Stimulated activated naive CD8-positive, alpha-beta T cell treated with anti-CD3 and anti-CD28 coated beads, Interleukin-15, Interleukin-2, amounts not matched to agents 100 U/mL and 50 U/mL, for 24 hours (primary cell): Measurements from ENCODE around the gene CDIP1.

Experiments used
- ATAC-seq: fragments of 150-1000 bp; cut with Tn5 transposase; one replicate; pipeline ENCODE4 v1.10.0; 2021
- DNase-seq: peaks from one replicate; pipeline ENCODE4 v3.0.0; 2021

CDIP1 gene

GRCh38 chr16:4513881-4514280, 24.7 kb downstream of the CDIP1 start:
- ATAC-seq (no peak), DNase-seq (no peak)

- no peak for ATAC-seq
- no peak for DNase-seq
Measured at GRCh38 chr16:4513086-4513860, 25.3 kb downstream of the CDIP1 start.

GRCh38 chr16:4512473-4512872, 26.1 kb downstream of the CDIP1 start:
- no peak for ATAC-seq
- no peak for DNase-seq

- no peak for ATAC-seq
Measured at GRCh38 chr16:4511441-4512082, 27.0 kb downstream of the CDIP1 start.

GRCh38 chr16:4510747-4511426, 27.7 kb downstream of the CDIP1 start:
- ATAC-seq, result no peak
- no peak for DNase-seq

More at GRCh38 chr16:4511441-4512082, 27.0 kb downstream of the CDIP1 start:
- DNase-seq, result peak; percentile 30

- ATAC-seq (no peak), DNase-seq (no peak)
Measured at GRCh38 chr16:4510131-4510530, 28.4 kb downstream of the CDIP1 start.

DNA sequence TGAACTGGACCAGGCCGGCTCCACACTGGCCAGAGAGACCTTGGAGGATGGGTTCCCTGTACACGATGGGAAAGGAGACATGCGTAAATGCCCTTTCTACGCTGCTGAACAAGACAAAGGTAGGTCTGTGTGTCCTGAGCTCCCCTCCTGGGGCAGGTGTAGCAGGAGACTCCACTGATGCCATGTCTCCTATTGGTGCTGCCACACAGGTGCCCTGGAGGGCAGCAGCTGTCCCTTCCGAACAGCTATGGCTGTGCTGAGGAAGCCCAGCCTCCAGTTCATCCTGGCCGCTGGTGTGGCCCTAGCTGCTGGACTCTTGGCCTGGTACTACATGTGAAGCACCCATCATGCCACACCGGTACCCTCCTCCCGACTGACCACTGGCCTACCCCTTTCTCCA, 29.2 kb downstream of the CDIP1 start:
- DNase-seq, result no peak
- no peak for ATAC-seq

GRCh38 chr16:4508806-4509205, 29.8 kb downstream of the CDIP1 start:
- ATAC-seq (no peak), DNase-seq (no peak)

- ATAC-seq (no peak), DNase-seq (no peak)
Measured at GRCh38 chr16:4507588-4508345, 30.8 kb downstream of the CDIP1 start.

- ATAC-seq (peak; percentile 66), DNase-seq (peak; percentile 58)
Measured at GRCh38 chr16:4506450-4506849, 32.1 kb downstream of the CDIP1 start.

- DNase-seq (peak; percentile 64), ATAC-seq (peak; percentile 85)
Measured at GRCh38 chr16:4505356-4506147, 33.0 kb downstream of the CDIP1 start.

DNA sequence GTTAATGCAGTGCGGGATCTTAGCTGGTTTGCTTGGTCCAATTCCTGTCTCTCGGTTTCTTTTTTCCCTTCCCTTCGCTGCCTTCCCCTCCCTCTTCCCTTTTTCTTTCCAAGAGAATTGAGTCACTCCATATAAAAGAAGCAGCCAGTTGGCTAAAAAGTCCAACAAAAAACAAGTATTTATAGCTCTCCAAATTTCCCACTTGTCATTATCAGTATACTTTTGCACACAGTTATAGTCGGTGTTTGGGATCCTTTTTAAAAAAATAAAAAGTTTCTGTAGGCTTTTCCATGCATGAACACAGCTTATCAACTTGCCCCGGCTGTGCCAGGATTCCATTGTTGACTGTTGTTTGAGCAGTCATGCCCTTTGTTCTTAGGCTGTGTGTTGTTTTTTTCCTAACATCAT, 37.5 kb downstream of the CDIP1 start:
- no peak for DNase-seq
- ATAC-seq, result no peak

DNA sequence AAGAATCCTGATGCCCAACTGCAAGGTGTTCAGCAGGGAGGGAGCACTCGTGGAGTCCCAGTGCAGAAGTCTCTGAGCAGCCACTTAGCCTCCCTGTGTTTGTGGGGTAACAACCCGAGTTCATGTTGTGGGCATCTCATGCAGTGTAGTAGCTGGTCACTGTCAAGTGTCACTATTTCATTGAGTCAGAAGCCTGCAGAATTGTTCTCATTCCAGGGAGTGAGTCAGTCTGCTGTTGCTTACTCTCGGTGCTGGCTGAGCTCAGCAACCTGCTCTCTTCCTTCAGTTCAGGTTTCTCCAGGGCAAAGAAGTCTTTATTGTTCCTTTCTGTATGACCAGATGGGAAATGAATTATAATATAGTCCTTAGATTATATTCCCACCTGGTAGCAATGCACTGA, 38.3 kb downstream of the CDIP1 start:
- ATAC-seq, result peak; percentile 71
- DNase-seq, result no peak

- ATAC-seq, result no peak
- no peak for DNase-seq
Measured at GRCh38 chr16:4499196-4499555, 39.4 kb downstream of the CDIP1 start.

DNA sequence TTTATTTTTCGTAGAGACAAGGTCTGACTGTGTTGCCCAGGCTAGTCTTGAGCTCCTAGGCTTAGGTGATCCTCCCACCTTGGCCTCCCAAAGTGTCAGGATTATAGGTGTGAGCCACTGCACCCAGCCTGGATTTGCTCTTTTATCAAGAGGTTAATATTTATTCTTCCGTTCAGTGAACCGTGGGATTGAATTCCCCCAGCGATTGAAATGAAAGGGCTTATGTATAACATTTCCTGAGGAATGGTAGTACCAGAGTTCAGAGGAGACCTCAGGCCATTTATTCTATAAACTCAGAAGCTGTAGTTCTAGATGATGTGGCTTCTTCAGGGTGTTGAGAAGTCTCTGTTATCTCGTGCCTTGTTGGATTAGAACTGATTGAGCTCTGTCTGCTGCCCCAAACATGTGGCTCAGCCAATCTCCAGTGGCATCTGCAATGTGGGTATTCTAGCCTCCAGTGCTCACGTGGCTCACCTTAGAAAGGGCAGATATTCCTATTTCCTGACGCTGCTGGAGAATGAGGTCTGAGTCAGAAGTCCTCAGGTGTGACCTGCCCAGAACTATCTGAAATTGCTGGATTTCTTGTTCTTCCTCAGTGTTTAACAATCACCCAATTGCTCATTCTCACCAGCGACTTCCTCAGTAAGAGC, 39.9 kb downstream of the CDIP1 start:
- ATAC-seq (no peak), DNase-seq (no peak)

- peak; percentile 37 for ATAC-seq
- DNase-seq, result no peak
Measured at GRCh38 chr16:4496305-4496704, 42.3 kb downstream of the CDIP1 start.

- DNase-seq, result no peak
- no peak for ATAC-seq
Measured at GRCh38 chr16:4495766-4496165, 42.8 kb downstream of the CDIP1 start.

DNA sequence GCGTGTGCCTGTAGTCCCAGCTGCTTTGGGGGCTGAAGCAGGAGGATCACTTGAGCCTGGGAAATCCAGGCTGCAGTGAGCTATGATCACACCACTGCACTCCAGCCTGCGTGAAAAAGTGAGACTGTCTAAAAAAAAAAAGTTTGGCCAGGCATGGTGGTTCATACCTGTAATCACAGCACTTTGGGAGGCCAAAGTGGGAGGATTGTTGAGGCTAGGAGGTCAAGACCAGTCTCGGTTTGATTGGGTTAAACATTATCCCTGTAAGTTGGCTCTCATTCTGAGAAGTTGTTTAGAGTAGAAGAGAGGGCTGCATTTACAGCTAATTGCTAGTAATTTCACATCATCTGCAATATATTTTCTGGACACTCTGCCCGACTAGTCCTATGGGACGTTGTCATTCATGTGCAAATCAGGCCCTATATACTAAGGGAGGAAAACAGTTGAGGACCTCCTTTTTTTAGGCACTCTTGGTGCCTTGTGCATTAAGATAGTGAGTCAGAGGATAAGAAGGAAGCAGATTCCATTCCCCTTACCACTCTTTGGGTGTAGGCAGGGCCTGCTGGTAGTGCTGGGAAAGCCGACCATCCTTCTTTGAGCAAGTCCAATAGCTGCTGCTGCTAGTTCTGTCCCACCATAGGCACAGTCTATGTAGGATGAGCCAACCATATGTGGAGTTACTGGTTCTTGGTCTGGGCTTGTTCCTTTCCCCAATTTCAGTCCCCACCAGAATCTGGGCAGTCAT, 43.7 kb downstream of the CDIP1 start:
- DNase-seq (no peak), ATAC-seq (no peak)

DNA sequence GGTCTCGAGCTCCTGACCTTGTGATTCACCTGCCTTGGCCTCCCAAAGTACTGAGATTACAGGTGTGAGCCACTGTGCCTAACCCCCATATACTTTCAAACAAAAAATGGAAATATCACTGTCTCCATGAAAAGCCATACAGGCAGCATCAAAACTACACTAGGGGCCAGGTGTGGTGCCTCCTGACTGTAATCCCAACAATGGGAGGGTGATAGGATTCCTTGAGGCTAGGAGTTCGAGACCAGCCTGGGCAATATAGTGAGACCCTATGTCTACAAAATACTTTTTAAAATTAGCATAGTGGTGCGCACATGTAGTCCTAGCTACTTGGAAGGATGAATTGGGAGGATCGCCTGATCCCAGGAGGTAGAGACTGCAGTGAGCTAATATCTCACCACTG, 46.7 kb downstream of the CDIP1 start:
- ATAC-seq, result no peak
- no peak for DNase-seq

DNA sequence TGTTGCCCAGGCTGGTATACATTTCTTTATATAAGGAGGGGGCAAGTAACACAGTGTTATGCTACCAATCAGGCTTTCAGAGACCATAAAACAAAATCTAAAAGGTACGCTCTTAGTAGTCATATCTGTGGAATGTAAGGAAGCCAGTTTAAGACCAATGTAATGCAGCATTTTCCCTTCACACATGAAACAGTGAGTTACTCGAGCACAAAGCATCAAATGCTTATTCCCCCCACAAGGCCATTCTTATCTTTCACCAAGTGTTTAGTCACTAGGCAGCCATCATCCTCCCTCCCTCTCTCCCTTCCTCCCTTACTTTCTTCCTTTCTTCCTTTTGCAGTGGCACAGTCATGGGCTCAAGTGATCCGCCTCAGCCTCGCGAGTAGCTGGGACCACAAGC, 49.5 kb downstream of the CDIP1 start:
- no peak for ATAC-seq
- DNase-seq, result no peak
